Prostate gland (tissue), 2 donors: ENCODE results near the gene SRSF6. TPM values are rescaled to one million over a fixed set of nuclear protein-coding genes. Genes with fewer than 3 reads are reported as not detected.

Experiments
- DNase-seq: peaks from one replicate; pipeline ENCODE4 v3.0.0-alpha.2; 2019; ENCODE audit warnings: low spot score
- H3K27ac ChIP-seq, 2 donors: fragments of 200-600 bp; sonication (generic); 2 replicates each; pipeline ENCODE4 v1.5.1; 2017 to 2019
- H3K27me3 ChIP-seq: fragments of 200-600 bp; sonication (generic); replicated peaks from 2 replicates; pipeline ENCODE4 v1.5.1; 2019; ENCODE audit not compliant: insufficient read depth
- H3K36me3 ChIP-seq, 2 donors: fragments of 200-600 bp; sonication (generic); 1 replicate in 1 of 2; 2 replicates in 1 of 2; pipeline versions ENCODE4 v1.5.1 to v1.8.1; 2017 to 2019
- H3K4me1 ChIP-seq: fragments of 200-600 bp; sonication (generic); replicated peaks from 2 replicates; pipeline ENCODE4 v1.5.1; 2019
- H3K4me3 ChIP-seq, 2 donors: fragments of 200-600 bp; sonication (generic); 2 replicates each; pipeline ENCODE4 v1.5.1; 2017 to 2019
- H3K9me3 ChIP-seq: fragments of 200-600 bp; sonication (generic); 2 replicates; pipeline ENCODE4 v1.5.1; 2017
- CTCF ChIP-seq, 4 experiments: fragments of 200-600 bp in 2 of 4; fragments of 450-650 bp in 2 of 4; sonication (generic) in 2 of 4; IDR thresholded peaks; 1 replicate in 3 of 4; 2 replicates in 1 of 4; pipeline ENCODE4 v1.5.1; 2016 to 2019; ENCODE audit warnings: antibody characterized with exemption in 4 of 4, mild to moderate bottlenecking in 2 of 4, moderate library complexity in 2 of 4
- POLR2A ChIP-seq: fragments of 450-650 bp; IDR thresholded peaks from one replicate; pipeline ENCODE4 v1.6.1; 2016; ENCODE audit warnings: antibody characterized with exemption, mild to moderate bottlenecking
- POLR2AphosphoS5 ChIP-seq: sonication (generic); formaldehyde crosslinking; IDR thresholded peaks from one replicate; pipeline ENCODE4 v1.6.1; 2017; ENCODE audit warnings: antibody characterized with exemption
- WGBS: methylation state at CpG from one replicate; pipeline ENCODE4 v1.1.5; 2018; 5-methylcytosine and 5-hydroxymethylcytosine counted together
- intact Hi-C: fragments of 100-400 bp; cut with DNase I; formaldehyde crosslinking; loops from one replicate; pipeline ENCODE4 v1.14.2; 2022
- total RNA-seq, 2 donors: library from RNA; depleted of rRNA; stranded (reverse); fragments of >200 nt; gene quantifications; one replicate each; pipeline ENCODE4 v1.1.0, GENCODE V29; 2016

SRSF6 gene
- total RNA-seq, 2 donors from 2014 or later: 121 to 128 TPM

- WGBS: 89% methylated on average over 10 of the region's 10 CpGs
- intact Hi-C loops: no loop called here
- H3K36me3 ChIP-seq: peaks cover 0 to 7% of the 10 kb centered on the region in 2 donors
- no peak overlapping the region for H3K27ac ChIP-seq
- H3K9me3 ChIP-seq: no peaks in the 10 kb centered on the region
- H3K4me3 ChIP-seq: no peak overlapping the region
- no peaks in the 10 kb centered on the region for H3K27me3 ChIP-seq
- no peak for TF ChIP-seq CTCF (IDR thresholded peaks at IDR 0.05)
- TF ChIP-seq POLR2AphosphoS5: no peak
- TF ChIP-seq POLR2A: no peak
- no peak for DNase-seq
- H3K4me1 ChIP-seq: no peaks in the 10 kb centered on the region
These were observed 3.1 kb downstream of the SRSF6 start for GRCh38 chr20:43460830-43461200.

GRCh38 chr20:43461894-43462659, 4.4 kb downstream of the SRSF6 start:
- no peak for DNase-seq
- 80% methylated on average over 3 of the region's 3 CpGs for WGBS
- no peak overlapping the region for H3K27ac ChIP-seq
- intact Hi-C loops: no loop called here
- peaks cover 0 to 7% of the 10 kb centered on the region in 2 donors for H3K36me3 ChIP-seq
- H3K9me3 ChIP-seq: no peaks in the 10 kb centered on the region
- H3K27me3 ChIP-seq: no peaks in the 10 kb centered on the region
- H3K4me1 ChIP-seq: no peaks in the 10 kb centered on the region
- H3K4me3 ChIP-seq: no peak overlapping the region
- TF ChIP-seq POLR2A (no peak), POLR2AphosphoS5 (no peak), CTCF (IDR thresholded peaks at IDR 0.05) (no peak)

- H3K36me3 ChIP-seq: peaks cover 0 to 7% of the 10 kb centered on the region in 2 donors
- no peak for DNase-seq
- WGBS: 71% methylated on average over 4 of the region's 4 CpGs
- H3K4me1 ChIP-seq: no peaks in the 10 kb centered on the region
- no peak overlapping the region for H3K4me3 ChIP-seq
- intact Hi-C loops: no loop called here
- no peaks in the 10 kb centered on the region for H3K9me3 ChIP-seq
- H3K27me3 ChIP-seq: no peaks in the 10 kb centered on the region
- no peak overlapping the region for H3K27ac ChIP-seq
- no peak for TF ChIP-seq POLR2A
- no peak for TF ChIP-seq POLR2AphosphoS5
- TF ChIP-seq CTCF (IDR thresholded peaks at IDR 0.05): no peak
These were observed 5.2 kb downstream of the SRSF6 start for GRCh38 chr20:43462660-43463526.

- Histone ChIP-seq H3K4me1 (no peaks in the 10 kb centered on the region), H3K27me3 (no peaks in the 10 kb centered on the region), H3K9me3 (no peaks in the 10 kb centered on the region), H3K27ac (no peak overlapping the region), H3K36me3 (peaks cover 0 to 7% of the 10 kb centered on the region in 2 donors), H3K4me3 (no peak overlapping the region)
- intact Hi-C loops: no loop called here
- DNase-seq: no peak
- no peak for TF ChIP-seq CTCF (IDR thresholded peaks at IDR 0.05)
- no peak for TF ChIP-seq POLR2AphosphoS5
- TF ChIP-seq POLR2A: no peak
- 48% methylated on average over 3 of the region's 3 CpGs for WGBS
These were observed 6.0 kb downstream of the SRSF6 start for GRCh38 chr20:43463527-43464218.
